Rectal smooth muscle tissue (tissue), 1 donor: ENCODE data around the gene IL1RAPL1.

Experiments used
- H3K27ac ChIP-seq: one replicate; pipeline ENCODE4 v1.7.0; 2013; ENCODE audit warnings: low read depth, low read length, inconsistent platforms
- H3K27me3 ChIP-seq: one replicate; pipeline ENCODE4 v1.7.0; 2013; ENCODE audit warnings: low read length; ENCODE audit not compliant: control insufficient read depth, insufficient read depth
- H3K36me3 ChIP-seq: one replicate; pipeline ENCODE4 v1.7.0; 2013; ENCODE audit warnings: low read length; ENCODE audit not compliant: control insufficient read depth, insufficient read depth
- H3K4me1 ChIP-seq: one replicate; pipeline ENCODE4 v1.7.0; 2013; ENCODE audit warnings: low read length; ENCODE audit not compliant: control insufficient read depth, insufficient read depth
- H3K4me3 ChIP-seq: one replicate; pipeline ENCODE4 v1.7.0; 2013; ENCODE audit warnings: low read length
- H3K9ac ChIP-seq: one replicate; pipeline ENCODE4 v1.7.0; 2013; ENCODE audit warnings: low read length

Gene IL1RAPL1

DNA sequence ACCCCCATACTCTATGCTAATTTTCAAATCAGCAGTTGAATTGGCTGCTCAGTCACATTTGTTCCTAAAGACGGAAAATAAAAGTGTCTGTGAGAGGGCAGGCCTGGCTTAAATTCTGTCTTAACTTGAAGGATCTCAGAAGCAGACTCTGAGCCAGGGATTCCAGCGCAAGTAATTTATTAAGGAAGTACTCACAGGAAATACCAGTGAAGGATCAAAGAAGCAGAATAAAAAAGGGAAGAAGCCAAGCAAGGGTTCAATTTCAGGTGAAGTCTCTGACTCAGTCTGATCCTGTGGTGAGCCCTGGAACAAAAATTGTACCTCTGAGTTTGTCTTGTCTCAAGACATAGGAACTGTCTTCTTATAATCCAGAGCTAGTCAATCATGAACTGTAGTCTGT, 52.2 kb downstream of the IL1RAPL1 start:
- Histone ChIP-seq H3K27me3 (no peaks in the 10 kb centered on the region), H3K4me1 (no peaks in the 10 kb centered on the region), H3K4me3 (no peak overlapping the region), H3K9ac (no peak overlapping the region), H3K36me3 (no peaks in the 10 kb centered on the region), H3K27ac (no peak overlapping the region)

DNA sequence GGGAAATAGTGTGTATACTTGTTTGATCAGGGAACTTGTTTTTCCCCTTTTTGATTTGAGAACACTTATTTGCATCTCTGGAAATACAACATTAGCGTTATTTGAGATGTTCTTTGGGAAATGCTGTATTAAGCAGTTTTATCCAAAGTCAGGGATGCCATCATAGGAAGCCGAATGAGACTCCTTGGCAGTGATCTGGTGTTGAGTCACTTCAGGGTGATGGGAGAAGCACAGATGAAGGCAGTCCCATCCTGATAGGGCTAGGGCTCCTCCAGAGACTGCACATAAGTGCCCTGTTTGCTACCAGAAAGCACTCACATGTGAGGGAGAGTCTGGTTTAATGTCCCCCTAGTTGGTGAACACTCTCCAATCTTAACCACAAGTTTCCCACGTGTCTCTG, 62.3 kb downstream of the IL1RAPL1 start:
- Histone ChIP-seq H3K4me1 (no peaks in the 10 kb centered on the region), H3K4me3 (no peak overlapping the region), H3K27me3 (no peaks in the 10 kb centered on the region), H3K27ac (no peak overlapping the region), H3K9ac (no peak overlapping the region), H3K36me3 (no peaks in the 10 kb centered on the region)

DNA sequence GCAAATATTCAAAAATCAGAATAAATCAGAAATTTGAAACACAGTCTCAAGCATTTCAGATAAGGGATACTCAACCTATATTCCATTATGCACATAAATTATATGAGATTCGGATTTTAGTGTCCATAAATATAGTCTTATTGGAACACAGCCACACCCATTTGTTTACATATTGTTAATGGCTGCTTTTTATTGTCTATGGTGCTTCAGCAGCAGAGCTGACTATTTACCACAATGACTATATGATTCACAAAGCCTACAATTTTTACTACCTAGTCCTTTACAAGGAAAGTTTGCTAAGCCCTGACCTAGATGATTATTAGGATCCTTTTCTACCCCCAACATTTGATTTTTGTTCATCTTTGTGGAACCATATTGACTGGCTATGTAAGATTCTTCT, 63.9 kb downstream of the IL1RAPL1 start:
- H3K27ac ChIP-seq: no peak overlapping the region
- H3K4me3 ChIP-seq: no peak overlapping the region
- H3K27me3 ChIP-seq: no peaks in the 10 kb centered on the region
- no peaks in the 10 kb centered on the region for H3K36me3 ChIP-seq
- H3K9ac ChIP-seq: no peak overlapping the region
- H3K4me1 ChIP-seq: no peaks in the 10 kb centered on the region

DNA sequence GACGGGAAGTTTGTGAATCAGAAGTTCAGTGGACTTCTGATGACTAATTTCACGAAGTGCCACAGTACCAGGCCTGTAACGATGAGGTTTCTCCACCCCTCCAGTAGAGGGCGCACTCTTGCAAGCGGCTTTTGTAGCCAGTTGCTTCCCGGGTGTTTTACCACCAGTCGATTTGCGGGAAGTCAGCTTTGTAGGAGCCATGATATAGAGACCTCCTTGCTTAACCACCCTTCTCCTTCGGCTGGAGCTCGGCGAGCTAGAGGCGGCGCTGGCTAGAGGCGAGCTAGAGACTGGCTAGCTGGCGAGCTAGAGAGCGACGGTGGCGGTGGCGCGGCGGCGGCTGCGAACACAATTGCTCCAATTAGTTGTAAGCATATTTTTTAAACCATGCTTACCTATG, 72.0 kb downstream of the IL1RAPL1 start:
- Histone ChIP-seq H3K27me3 (no peaks in the 10 kb centered on the region), H3K4me1 (no peaks in the 10 kb centered on the region), H3K4me3 (no peak overlapping the region), H3K9ac (no peak overlapping the region), H3K36me3 (no peaks in the 10 kb centered on the region), H3K27ac (no peak overlapping the region)

DNA sequence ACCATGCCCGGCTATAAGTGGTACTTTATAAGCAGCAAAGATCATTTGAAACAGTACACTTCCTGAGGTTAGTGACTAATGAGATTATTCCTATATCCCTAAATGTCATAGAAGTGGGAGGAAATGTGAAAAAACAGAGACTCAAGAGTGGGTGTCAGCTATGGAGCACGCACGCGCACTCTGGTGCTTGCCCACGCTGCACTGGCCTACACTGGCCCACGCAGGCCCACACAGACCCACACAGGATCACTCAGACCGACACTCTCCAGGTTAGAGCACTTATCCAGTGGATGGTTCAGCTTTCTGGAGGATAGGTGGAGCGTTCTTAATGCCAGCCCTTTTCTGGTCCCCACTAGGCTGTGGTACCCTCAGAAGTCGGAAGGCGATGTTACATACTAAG, 78.5 kb downstream of the IL1RAPL1 start:
- Histone ChIP-seq H3K27me3 (no peaks in the 10 kb centered on the region), H3K27ac (no peak overlapping the region), H3K9ac (no peak overlapping the region), H3K4me1 (no peaks in the 10 kb centered on the region), H3K36me3 (no peaks in the 10 kb centered on the region), H3K4me3 (no peak overlapping the region)

DNA sequence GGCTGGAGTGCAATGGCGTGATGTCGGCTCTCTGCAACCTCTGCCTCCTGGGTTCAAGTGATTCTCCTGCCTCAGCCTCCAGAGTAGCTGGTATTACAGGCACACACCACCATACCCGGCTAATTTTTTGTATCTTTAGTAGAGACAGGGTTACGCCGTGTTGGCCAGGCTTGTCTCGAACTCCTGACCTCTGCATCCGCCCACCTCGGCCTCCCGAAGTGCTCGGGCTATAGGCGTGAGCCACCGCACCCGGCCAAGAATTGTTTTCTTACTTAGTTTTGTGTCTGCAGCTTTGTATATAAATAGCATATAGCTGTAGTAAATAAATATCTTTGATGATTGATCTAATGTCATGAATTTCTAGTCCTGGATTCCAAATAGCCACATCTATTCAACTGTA, 81.1 kb downstream of the IL1RAPL1 start:
- Histone ChIP-seq H3K36me3 (no peaks in the 10 kb centered on the region), H3K9ac (no peak overlapping the region), H3K27me3 (no peaks in the 10 kb centered on the region)

DNA sequence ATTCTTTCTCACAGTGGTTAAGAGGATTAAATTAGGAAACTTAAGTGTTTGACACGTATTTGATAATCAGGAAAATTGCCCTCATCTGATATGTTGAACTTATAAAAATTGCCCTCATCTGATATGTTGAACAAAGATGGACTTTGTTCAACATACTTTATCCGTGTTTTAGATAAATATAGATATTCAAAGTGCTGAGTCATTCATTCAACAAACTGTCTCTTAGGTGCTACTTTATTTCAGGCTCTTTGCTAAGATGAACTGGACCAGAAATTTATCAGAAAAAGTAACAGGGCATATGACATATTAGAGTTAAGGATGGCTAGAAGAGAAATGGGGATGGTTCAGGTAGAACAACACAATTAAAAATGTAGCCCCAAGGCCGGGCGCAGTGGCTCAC, 81.7 kb downstream of the IL1RAPL1 start:
- no peaks in the 10 kb centered on the region for H3K36me3 ChIP-seq
- H3K9ac ChIP-seq: no peak overlapping the region
- no peaks in the 10 kb centered on the region for H3K4me1 ChIP-seq
- H3K4me3 ChIP-seq: no peak overlapping the region
- H3K27ac ChIP-seq: no peak overlapping the region
- H3K27me3 ChIP-seq: no peaks in the 10 kb centered on the region

More for the DNA sequence above, 81.1 kb downstream of the IL1RAPL1 start:
- Histone ChIP-seq H3K4me3 (no peak overlapping the region), H3K4me1 (no peaks in the 10 kb centered on the region), H3K27ac (no peak overlapping the region)

DNA sequence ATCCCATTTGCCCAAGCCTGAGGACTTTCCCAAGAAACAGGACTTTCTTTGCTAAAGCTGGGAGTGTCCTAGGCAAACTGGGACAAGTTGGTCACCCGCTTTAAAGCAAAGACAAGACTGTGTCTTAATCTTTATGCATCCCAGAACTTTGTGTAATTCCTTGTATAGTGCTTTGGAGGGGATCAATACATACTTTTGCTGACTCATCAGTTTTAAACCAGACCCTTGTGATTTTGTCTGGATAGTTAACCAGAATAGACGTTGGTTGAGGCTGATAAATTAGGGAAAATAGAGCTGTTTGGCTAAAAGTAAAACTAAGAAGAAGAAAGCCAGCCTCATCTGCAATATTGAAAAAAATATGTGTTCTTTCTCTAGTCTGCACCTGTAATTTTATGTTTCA, 82.8 kb downstream of the IL1RAPL1 start:
- Histone ChIP-seq H3K36me3 (no peaks in the 10 kb centered on the region), H3K4me1 (no peaks in the 10 kb centered on the region), H3K9ac (no peak overlapping the region), H3K27me3 (no peaks in the 10 kb centered on the region), H3K27ac (no peak overlapping the region), H3K4me3 (no peak overlapping the region)

DNA sequence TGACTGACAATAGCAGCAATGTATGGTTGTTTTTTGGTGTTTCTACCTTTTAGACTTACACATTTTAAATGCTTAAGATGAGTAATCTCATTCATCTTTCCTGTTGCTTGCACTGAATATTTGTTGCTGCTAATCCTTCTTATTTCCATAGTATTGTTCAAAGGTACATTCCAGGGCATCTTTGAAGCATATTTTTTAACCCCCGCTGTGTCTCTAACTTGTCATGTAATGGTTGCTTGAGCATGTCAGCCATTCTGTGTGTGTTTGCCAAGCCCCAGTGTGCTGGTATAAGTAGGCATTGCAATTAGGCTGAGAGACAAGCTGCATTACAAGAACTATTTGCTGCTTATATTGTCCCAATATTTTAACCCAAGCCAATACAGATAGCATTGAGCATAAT, 87.9 kb downstream of the IL1RAPL1 start:
- no peak overlapping the region for H3K9ac ChIP-seq
- no peaks in the 10 kb centered on the region for H3K4me1 ChIP-seq
- H3K27ac ChIP-seq: no peak overlapping the region
- H3K36me3 ChIP-seq: no peaks in the 10 kb centered on the region
- no peaks in the 10 kb centered on the region for H3K27me3 ChIP-seq
- no peak overlapping the region for H3K4me3 ChIP-seq

DNA sequence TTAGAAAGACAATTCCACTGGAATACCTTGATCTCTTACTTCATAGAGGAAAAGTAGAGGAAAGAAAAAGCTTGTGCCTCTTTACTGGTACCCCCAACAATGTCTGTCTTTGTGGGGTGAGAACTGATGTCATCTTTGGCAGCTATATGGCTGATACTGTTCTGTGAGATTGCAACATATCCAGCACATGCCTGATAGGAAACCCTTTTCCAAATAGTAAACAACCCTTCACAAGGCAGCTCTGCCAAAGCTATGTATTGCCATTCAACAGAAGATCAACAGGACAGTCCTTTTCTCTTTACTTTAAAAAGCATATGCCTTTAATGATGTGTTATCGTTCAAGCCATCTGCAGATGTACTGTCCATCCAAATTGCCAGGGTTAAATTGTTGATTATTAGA, 105.9 kb downstream of the IL1RAPL1 start:
- Histone ChIP-seq H3K27ac (no peak overlapping the region), H3K27me3 (no peaks in the 10 kb centered on the region), H3K4me3 (no peak overlapping the region), H3K4me1 (no peaks in the 10 kb centered on the region), H3K36me3 (no peaks in the 10 kb centered on the region), H3K9ac (no peak overlapping the region)

DNA sequence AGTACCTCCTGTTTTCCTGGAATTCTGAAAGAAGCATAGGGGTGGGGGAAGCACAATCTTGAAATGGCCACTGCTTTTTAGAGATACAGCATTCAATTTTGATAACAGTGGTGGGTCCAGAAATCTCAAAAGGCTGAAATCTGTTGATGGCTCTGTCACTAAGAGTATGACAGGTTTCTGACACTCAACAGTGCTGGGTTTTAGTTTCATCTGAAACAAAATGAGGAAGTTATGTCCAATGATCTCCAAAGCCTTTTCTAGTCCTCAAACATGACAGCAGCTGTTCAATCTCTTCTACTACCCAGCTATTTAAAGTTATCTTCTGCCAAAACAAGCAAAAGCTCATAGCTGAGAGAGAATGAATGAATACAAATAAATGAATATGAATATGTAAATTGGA, 110.5 kb downstream of the IL1RAPL1 start:
- Histone ChIP-seq H3K27me3 (no peaks in the 10 kb centered on the region), H3K27ac (no peak overlapping the region), H3K4me1 (no peaks in the 10 kb centered on the region)

DNA sequence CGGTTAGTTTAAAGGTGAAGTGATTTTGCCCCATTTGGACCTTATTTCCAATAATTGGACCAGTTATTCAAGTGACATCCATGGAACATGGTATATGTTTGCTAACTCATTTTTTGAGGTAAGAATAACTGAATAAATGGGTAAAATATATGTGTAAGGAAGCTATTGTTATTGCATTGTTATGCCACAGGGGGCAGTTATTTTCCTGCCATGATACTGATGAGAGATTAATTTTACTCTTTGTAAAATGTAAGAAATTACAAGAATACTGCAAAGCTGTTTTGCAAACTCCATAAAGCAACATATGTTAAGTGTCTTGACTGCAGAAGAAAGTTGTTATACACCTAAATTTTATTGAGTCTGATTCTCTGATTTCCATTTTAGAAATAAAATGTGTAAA, 114.0 kb downstream of the IL1RAPL1 start:
- H3K27ac ChIP-seq: no peak overlapping the region
- no peak overlapping the region for H3K4me3 ChIP-seq
- no peaks in the 10 kb centered on the region for H3K27me3 ChIP-seq
- no peak overlapping the region for H3K9ac ChIP-seq
- no peaks in the 10 kb centered on the region for H3K4me1 ChIP-seq
- no peaks in the 10 kb centered on the region for H3K36me3 ChIP-seq

More for the DNA sequence above, 110.5 kb downstream of the IL1RAPL1 start:
- H3K36me3 ChIP-seq: no peaks in the 10 kb centered on the region
- no peak overlapping the region for H3K9ac ChIP-seq
- no peak overlapping the region for H3K4me3 ChIP-seq

DNA sequence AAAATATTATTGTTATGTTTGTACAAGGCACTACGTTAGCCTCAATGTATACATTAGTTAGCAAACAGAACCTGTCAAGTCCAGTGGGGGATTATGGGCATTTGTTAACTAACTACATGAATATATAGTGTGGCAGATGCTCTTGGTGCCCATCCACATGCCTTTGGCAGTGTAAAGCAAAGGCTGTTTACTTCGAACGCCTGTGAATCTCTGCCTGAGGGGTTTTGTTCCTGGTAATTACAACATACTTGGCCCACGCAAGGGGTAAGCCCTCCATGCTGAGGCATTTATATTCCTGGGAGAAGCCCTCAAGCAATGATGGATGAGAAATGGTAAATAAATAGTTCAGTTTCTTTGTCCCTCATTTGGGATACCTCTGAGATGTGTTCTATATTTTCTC, 119.7 kb downstream of the IL1RAPL1 start:
- Histone ChIP-seq H3K27me3 (no peaks in the 10 kb centered on the region), H3K9ac (no peak overlapping the region), H3K4me3 (no peak overlapping the region), H3K27ac (no peak overlapping the region), H3K36me3 (no peaks in the 10 kb centered on the region), H3K4me1 (no peaks in the 10 kb centered on the region)

DNA sequence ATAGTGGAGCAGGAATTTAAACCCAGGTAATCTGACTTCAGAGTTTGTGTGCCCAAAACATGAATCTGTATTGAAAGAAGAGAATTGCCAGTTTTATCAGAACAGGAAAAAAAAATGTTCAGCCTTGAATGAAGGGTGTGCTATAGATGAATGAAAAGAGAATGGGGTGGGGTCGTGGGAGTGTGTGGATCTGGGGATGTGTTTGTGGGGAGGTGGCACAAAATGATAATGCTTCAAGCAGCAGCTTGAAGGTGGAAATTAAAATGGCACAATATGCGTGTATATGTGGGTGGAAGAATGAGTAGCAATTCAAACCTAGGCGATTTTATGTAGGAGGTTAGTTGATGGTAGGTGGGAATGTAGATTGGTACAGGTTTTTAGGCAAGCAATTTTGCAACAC, 122.2 kb downstream of the IL1RAPL1 start:
- no peaks in the 10 kb centered on the region for H3K27me3 ChIP-seq
- no peak overlapping the region for H3K27ac ChIP-seq
- H3K4me3 ChIP-seq: no peak overlapping the region
- no peaks in the 10 kb centered on the region for H3K36me3 ChIP-seq
- H3K9ac ChIP-seq: no peak overlapping the region
- H3K4me1 ChIP-seq: no peaks in the 10 kb centered on the region
